ENCODE results near the gene CFAP97D1.

DNA sequence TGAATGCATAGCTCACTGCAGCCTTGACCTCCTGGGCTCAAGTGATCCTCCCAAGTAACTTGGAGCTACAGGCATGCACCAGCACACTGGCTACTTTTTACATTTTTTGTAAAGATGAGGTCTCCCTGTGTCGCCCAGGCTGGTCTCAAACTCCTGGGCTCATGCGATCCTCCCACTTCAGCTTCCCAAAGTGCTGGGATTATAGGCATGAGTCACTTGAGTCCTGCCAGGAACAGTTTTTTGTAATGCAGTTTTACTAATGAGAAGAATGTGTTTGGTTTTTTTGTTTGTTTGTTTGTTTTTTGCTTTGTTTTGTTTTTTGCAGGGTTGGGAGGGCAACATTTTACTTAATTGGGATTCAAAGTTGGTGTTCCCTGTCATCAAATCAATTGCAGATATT lies 43.8 kb upstream of the CFAP97D1 start:
- TF ChIP-seq, protein P1, sequence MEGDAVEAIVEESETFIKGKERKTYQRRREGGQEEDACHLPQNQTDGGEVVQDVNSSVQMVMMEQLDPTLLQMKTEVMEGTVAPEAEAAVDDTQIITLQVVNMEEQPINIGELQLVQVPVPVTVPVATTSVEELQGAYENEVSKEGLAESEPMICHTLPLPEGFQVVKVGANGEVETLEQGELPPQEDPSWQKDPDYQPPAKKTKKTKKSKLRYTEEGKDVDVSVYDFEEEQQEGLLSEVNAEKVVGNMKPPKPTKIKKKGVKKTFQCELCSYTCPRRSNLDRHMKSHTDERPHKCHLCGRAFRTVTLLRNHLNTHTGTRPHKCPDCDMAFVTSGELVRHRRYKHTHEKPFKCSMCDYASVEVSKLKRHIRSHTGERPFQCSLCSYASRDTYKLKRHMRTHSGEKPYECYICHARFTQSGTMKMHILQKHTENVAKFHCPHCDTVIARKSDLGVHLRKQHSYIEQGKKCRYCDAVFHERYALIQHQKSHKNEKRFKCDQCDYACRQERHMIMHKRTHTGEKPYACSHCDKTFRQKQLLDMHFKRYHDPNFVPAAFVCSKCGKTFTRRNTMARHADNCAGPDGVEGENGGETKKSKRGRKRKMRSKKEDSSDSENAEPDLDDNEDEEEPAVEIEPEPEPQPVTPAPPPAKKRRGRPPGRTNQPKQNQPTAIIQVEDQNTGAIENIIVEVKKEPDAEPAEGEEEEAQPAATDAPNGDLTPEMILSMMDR (IDR thresholded peaks at IDR 0.05) = no peak
- TF ChIP-seq HOXA7 (CRISPR knock-in tag; IDR thresholded peaks at IDR 0.05) = no peak

Measured in A549 (cell line).